Neural cell (in vitro differentiated cells): Measurements from ENCODE around the gene RYR3.

ENCODE experiments used
- EP300 ChIP-seq: fragments of 450-650 bp; conservative IDR thresholded peaks from 2 replicates; pipeline ENCODE4 v1.6.1; 2014; ENCODE audit warnings: antibody characterized with exemption, mild to moderate bottlenecking, moderate library complexity; ENCODE audit not compliant: poor library complexity, severe bottlenecking
- EZH2 ChIP-seq: fragments of 200-600, 300-800 bp; shearing (Covaris generic), sonication (generic); IDR thresholded peaks from 2 replicates; pipeline ENCODE4 v1.6.1; 2014; ENCODE audit warnings: antibody characterized with exemption, low read length, borderline replicate concordance, mild to moderate bottlenecking; ENCODE audit not compliant: insufficient read depth, poor library complexity, severe bottlenecking
- POLR2AphosphoS5 ChIP-seq: IDR thresholded peaks from 2 replicates; pipeline ENCODE4 v1.6.1; 2012
- RAD21 ChIP-seq: fragments of 450-650 bp; conservative IDR thresholded peaks from 2 replicates; pipeline ENCODE4 v1.6.1; 2014; ENCODE audit warnings: antibody characterized with exemption, mild to moderate bottlenecking, moderate library complexity
- REST ChIP-seq: IDR thresholded peaks from 2 replicates; pipeline ENCODE4 v1.6.1; 2012; ENCODE audit warnings: borderline replicate concordance
- TF ChIP-seq, protein P1 (sequence below): fragments of 450-650 bp; IDR thresholded peaks from 2 replicates; pipeline ENCODE4 v1.5.1; 2014; ENCODE audit warnings: antibody characterized with exemption, mild to moderate bottlenecking, moderate library complexity; ENCODE audit not compliant: poor library complexity, severe bottlenecking

DNA sequence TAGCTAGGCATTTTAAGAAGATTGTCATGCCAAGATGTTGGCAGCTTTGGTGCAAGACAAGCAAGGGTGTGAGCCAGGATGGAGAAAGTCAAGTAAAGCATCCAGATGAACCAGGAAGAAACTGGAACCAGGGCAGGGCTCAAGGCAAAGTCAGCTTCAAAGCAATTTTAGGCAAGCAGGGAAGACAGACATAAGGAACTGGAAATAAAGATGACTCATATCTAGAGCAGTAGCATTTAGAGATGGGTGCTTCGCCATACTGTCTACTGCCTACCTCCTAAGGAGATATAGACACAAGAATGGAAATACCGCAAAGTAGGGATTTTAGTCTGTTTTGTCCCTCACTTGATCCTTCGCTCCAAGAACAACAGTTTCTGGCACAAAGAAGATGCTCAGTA is 59.9 kb downstream of the RYR3 start:
- no peak for TF ChIP-seq EZH2
- no peak for TF ChIP-seq RAD21
- TF ChIP-seq POLR2AphosphoS5 = no peak
- TF ChIP-seq, protein P1, sequence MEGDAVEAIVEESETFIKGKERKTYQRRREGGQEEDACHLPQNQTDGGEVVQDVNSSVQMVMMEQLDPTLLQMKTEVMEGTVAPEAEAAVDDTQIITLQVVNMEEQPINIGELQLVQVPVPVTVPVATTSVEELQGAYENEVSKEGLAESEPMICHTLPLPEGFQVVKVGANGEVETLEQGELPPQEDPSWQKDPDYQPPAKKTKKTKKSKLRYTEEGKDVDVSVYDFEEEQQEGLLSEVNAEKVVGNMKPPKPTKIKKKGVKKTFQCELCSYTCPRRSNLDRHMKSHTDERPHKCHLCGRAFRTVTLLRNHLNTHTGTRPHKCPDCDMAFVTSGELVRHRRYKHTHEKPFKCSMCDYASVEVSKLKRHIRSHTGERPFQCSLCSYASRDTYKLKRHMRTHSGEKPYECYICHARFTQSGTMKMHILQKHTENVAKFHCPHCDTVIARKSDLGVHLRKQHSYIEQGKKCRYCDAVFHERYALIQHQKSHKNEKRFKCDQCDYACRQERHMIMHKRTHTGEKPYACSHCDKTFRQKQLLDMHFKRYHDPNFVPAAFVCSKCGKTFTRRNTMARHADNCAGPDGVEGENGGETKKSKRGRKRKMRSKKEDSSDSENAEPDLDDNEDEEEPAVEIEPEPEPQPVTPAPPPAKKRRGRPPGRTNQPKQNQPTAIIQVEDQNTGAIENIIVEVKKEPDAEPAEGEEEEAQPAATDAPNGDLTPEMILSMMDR = no peak
- TF ChIP-seq EP300 = no peak
- no peak for TF ChIP-seq REST
